Motor neuron (in vitro differentiated cells): ENCODE data around the gene ZNF674. TPM values are rescaled to one million over a fixed set of nuclear protein-coding genes. Genes with fewer than 3 reads are reported as not detected.
"Not testable (repeated sequence)": the region's sequence is repeated elsewhere in the genome, so short reads cannot be mapped to it uniquely, and the experiment has no call there.

Experiments used
- ATAC-seq, 8 experiments: fragments of 200-7000 bp; cut with Tn5 transposase; replicated peaks in 6 of 8; 2 replicates each; pipeline ENCODE4 v1.8.0; 2021; ENCODE audit warnings: mild to moderate bottlenecking in 8 of 8, moderate library complexity in 8 of 8
- H3K27ac ChIP-seq, 2 donors: fragments of 250-450 bp; sonication (Bioruptor Pico); 2 replicates each; pipeline ENCODE4 v1.9.0; 2021; ENCODE audit warnings: antibody characterized with exemption in 2 of 2, mild to moderate bottlenecking in 2 of 2, moderate library complexity in 1 of 2
- H3K4me1 ChIP-seq, 2 donors: fragments of 250-450 bp; sonication (Bioruptor Pico); replicated peaks in 1 of 2; 2 replicates each; pipeline ENCODE4 v1.6.1; 2021; ENCODE audit warnings: antibody characterized with exemption in 2 of 2, mild to moderate bottlenecking in 2 of 2, moderate library complexity in 1 of 2
- H3K4me3 ChIP-seq, 5 donors: fragments of 250-450 bp; sonication (Bioruptor Pico); 2 replicates each; pipeline ENCODE4 v1.9.0; 2021; ENCODE audit warnings: antibody characterized with exemption in 5 of 5, mild to moderate bottlenecking in 5 of 5, moderate library complexity in 4 of 5
- WGBS, 10 experiments: fragments of 450-650 bp; shearing (Covaris generic); methylation state at CpG; one replicate each; pipeline ENCODE4 v1.0.0; 2022; 5-methylcytosine and 5-hydroxymethylcytosine counted together
- in situ Hi-C, 9 experiments: fragments of 400-800 bp; cut with MboI; loops; one replicate each; pipeline ENCODE4 v1.15.0; 2021; ENCODE audit warnings: low sequenced_read_pairs in 9 of 9, low pct_unique_long_range_greater_than_20kb in 2 of 9; ENCODE audit not compliant: unreplicated experiment in 9 of 9
- total RNA-seq, 8 experiments: library from RNA; unstranded; fragments of 300-600 nt; gene quantifications; 2 replicates each; pipeline versions ENCODE4 v1.2.3 to v1.2.4, GENCODE V29; 2022

The ZNF674 gene
- total RNA-seq, 8 experiments from 2014 or later = 4.0 to 9.4 (median 6.4) TPM

DNA sequence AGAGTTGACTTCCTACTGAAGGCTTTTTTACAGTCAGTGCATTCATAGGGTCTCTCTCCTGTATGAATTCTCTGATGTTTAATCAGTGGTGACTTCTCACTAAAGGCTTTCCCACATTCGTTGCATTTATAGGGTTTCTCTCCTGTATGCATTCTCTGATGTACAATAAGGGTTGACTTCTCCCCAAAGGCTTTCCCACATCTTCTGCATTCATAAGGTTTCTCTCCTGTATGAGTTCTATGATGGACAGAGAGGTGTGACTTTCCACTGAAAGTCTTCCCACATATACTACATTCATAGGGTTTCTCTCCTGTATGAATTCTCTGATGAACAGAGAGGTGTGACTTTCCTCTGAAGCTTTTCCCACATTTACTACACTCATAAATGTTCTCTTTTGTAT lies 45.2 kb downstream of the ZNF674 start:
- Histone ChIP-seq H3K4me1 (no peaks in the 10 kb centered on the region), H3K4me3 (no peak overlapping the region), H3K27ac (no peak overlapping the region)
- no peak for ATAC-seq
- in situ Hi-C loops = no loop called here
- WGBS, 10 experiments = 100% methylated on average over 1 of the region's 1 CpG; no CpG with 5 or more reads in 8 of the 10 experiments

DNA sequence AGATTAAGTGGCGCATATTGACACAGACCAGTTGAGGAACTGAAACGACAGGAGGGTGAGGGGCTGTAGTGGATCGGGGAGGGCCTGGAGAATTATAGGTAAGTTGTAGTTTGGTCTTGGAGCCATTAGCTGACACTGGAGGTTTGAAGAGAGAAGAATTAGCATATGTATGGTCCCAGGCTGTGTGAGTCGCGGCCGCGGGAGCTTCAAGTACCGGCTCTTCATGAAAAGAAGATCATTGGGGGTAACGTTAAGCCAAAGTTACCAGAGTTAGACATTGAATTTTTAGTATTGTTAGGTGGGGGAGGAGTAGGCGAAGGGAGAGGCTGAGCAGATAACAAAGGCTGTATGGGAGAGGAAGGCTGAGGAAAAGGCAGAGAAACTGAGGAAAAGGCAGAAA lies 56.5 kb downstream of the ZNF674 start:
- WGBS, 10 experiments = 30 to 97% (median 80%) methylated on average over 1 to 8 of the region's 10 CpGs; no CpG with 5 or more reads in 5 of the 10 experiments
- no peak for ATAC-seq

DNA sequence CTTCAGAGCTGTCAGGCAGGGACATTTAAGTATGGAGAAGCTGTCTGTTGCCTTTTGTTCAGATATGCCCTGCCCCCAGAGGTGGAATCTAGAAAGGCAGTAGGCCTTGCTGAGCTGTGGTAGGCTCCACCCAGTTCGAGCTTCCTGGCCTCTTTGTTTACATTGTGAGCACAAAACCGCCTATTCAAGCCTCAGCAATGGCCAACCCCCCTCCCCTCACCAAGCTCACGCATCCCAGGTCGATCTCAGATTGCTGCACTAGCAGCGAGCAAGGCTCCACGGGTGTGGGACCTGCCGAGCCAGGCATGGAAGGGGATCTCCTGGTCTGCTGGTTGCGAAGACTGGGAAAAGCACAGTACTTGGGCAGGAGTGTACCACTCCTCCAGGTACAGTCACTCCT lies 59.3 kb downstream of the ZNF674 start:
- Histone ChIP-seq H3K27ac (no peak overlapping the region), H3K4me1 (no peaks in the 10 kb centered on the region), H3K4me3 (no peak overlapping the region)
- WGBS, 10 experiments = 23% methylated on average over 4 of the region's 8 CpGs; no CpG with 5 or more reads in 9 of the 10 experiments
- ATAC-seq = no peak
- in situ Hi-C loops = no loop called here

More for the DNA sequence above, 56.5 kb downstream of the ZNF674 start:
- no peak overlapping the region for H3K4me3 ChIP-seq
- no peak overlapping the region for H3K27ac ChIP-seq
- in situ Hi-C loops = no loop called here
- no peaks in the 10 kb centered on the region for H3K4me1 ChIP-seq

DNA sequence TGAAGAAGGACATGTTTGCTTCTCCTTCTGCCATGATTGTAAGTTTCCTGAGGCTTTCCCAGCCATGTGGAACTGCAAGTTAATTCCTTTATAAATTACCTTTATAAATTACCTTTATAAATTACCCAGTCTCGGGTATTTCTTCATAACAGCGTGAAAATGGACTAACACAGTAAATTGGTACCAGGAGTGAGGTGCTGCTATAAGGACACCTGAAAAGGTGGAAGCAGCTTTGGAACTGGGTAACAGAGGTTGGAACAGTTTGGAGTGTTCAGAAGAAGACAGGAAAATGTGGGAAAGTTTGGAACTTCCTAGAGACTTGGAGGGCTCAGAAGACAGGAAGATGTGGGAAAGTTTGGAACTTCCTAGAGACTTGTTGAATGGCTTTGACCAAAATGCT lies 66.6 kb downstream of the ZNF674 start:
- in situ Hi-C loops, ATAC-seq, H3K4me1 ChIP-seq, H3K4me3 ChIP-seq, H3K27ac ChIP-seq: not testable (repeated sequence)
- 54 to 100% methylated on average over 1 to 2 of the region's 2 CpGs; no CpG with 5 or more reads in 8 of the 10 experiments for WGBS, 10 experiments

DNA sequence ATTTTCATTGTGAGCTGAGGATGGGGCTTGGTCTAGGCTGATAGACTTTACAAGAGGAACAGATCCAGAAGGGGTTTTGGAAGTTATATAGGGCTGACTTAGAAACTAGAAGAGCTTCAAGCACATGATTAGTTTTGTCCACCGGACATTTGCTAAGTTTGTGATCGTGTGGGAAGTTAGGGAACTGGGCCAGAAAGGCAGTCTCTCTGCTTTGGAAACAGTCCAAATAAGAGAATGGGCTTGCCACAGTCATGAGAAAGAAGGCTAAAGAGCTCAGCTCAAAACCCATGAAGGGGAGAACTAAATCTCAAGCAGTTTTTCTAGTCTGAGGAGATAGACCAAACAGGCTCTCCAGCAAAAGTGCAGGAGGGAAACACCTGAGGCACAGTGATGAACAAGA lies 67.8 kb downstream of the ZNF674 start:
- Histone ChIP-seq H3K4me3 (no peak overlapping the region), H3K27ac (no peak overlapping the region), H3K4me1 (no peaks in the 10 kb centered on the region)
- ATAC-seq = no peak
- in situ Hi-C loops = no loop called here
- WGBS, 10 experiments = 80 to 100% (median 100%) methylated on average over 1 to 2 of the region's 2 CpGs; no CpG with 5 or more reads in 7 of the 10 experiments

DNA sequence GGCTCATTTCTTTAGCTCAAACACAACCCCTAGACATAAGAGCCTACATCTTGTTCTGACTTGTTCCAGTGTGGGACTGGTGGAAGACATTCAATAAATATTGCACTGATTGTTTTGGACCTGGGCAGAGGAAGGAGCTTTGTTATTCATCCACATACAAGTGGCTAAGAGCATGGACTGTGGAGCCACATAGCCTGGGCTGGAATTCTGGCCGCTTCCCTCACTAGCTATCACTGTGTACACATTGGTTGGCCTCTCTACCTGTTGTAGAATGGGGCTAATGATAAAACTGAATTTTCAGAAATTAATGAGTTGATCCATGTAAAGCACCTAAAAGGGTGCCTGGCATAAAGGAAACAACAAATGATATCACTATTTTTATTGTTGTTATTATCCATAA lies 80.0 kb downstream of the ZNF674 start:
- in situ Hi-C loops = no loop called here
- Histone ChIP-seq H3K27ac (no peak overlapping the region), H3K4me1 (no peaks in the 10 kb centered on the region), H3K4me3 (no peak overlapping the region)
- WGBS, 10 experiments = 50% methylated on average over 1 of the region's 1 CpG; no CpG with 5 or more reads in 9 of the 10 experiments
- ATAC-seq = no peak

DNA sequence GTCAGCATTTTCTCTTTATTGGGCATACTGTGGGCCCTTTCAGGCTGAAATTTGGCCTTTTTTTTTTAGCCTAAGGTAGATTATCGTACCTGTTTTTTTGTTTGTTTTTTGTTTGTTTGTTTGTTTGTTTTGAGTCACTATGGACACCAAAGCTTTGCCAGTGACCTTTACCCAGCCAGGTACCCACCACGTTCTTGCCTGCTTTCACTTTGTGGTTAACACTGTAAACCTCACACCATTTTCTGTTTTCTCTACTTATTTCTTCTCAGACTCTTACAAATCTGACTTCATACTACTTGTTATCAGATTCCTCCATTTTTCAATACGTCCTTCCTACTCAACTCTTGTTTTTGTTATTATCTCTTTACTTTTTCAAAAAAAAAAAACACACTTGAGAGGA lies 81.5 kb downstream of the ZNF674 start:
- H3K27ac ChIP-seq = no peak overlapping the region
- ATAC-seq = no peak
- no peak overlapping the region for H3K4me3 ChIP-seq
- in situ Hi-C loops = no loop called here
- H3K4me1 ChIP-seq = no peaks in the 10 kb centered on the region
- 28 to 100% (median 63%) methylated on average over 1 to 3 of the region's 3 CpGs; no CpG with 5 or more reads in 1 of the 10 experiments for WGBS, 10 experiments

DNA sequence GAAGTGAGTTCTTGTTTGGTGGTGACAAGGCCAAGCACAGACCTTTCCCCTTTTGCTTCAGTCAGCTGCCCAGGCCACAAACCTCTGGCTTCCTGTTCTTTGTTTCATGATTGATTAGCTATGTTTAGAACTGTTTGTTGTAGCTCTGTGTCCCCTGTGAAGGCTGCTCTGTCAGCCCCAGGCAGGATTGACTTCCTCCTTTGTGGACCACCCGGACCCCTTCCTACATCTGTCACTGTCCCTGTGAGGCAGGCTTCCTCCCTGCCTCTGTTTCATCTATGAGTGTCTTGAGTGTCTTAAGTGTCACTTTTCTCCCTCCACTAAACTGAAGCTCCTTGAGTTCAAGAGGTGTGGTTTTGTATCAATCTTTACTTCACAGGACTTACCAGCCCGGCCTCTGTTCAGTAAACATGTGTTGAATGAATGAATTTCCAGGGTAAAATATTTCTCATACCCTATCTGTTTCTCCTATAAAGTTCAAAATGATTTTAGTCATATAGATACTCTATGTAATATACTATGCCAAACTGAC lies 83.5 kb downstream of the ZNF674 start:
- no peak overlapping the region for H3K4me3 ChIP-seq
- no peak overlapping the region for H3K27ac ChIP-seq
- in situ Hi-C loops = no loop called here
- no peaks in the 10 kb centered on the region for H3K4me1 ChIP-seq
- 50 to 67% methylated on average over 1 to 2 of the region's 2 CpGs; no CpG with 5 or more reads in 8 of the 10 experiments for WGBS, 10 experiments
- ATAC-seq = no peak

DNA sequence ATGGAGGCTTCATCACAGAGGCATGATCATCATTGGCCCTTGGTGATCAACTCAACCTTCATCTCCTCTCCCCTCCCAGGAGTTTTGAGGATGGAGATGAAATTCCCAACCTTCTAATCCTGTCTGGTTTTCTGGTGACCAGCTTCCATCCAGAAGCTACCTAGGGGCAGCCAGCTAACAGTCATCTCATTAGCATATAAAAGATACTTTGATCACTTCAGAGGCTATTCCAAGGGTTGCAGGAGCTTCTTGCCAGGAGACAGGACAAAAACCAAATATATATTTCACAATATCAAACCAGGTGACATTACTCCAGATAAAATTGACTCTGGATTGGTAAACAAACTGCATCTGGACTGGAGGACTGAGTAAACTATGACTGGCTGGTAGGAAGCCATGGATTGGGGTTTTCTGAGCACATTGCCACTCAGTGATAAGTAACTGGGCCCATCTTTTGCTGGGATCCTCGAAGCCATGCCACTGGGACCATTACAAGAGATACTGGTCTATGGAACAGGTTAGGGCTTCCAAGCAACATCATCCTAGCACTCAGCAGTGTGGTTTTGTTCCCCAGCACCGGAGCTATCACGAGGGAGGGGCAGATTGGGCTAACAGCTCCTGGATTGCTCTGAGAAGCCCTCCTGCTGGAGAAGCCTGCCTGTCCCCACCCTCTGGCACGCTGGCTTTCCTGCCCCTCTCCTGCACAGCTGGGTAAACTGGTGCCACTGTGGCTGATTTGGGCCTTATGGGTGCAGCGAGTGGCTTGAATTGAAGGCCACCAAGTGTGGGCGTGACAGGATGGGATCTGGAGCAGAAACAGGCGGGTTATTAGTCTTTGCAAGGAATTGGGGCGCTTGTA lies 84.2 kb downstream of the ZNF674 start:
- H3K4me1 ChIP-seq, H3K4me3 ChIP-seq, H3K27ac ChIP-seq, in situ Hi-C loops, ATAC-seq: not testable (repeated sequence)
- 22% methylated on average over 3 of the region's 8 CpGs; no CpG with 5 or more reads in 9 of the 10 experiments for whole genome bisulfite sequencing, 10 experiments

DNA sequence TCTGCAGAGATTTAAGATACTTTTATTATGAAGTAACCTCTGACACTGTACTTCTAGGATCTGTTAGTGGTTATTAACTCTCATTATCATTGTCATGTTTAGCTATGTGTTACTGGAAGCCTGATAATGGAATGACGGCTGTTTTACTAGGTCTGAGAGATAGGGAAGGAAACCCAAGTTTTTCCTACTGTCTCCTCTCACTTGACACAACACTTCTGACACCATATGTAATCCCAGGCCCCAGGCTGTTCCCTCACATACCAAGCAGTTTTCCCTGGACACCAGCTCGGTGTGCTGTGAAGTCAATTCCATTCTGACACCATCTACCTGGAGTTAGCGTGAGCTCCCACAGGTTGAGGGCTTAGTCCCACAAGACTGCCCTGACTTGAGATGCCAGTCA lies 85.6 kb downstream of the ZNF674 start:
- no peak for ATAC-seq
- H3K27ac ChIP-seq = no peak overlapping the region
- in situ Hi-C loops = no loop called here
- H3K4me3 ChIP-seq = no peak overlapping the region
- 40 to 43% methylated on average over 1 to 3 of the region's 3 CpGs; no CpG with 5 or more reads in 8 of the 10 experiments for WGBS, 10 experiments
- no peaks in the 10 kb centered on the region for H3K4me1 ChIP-seq

DNA sequence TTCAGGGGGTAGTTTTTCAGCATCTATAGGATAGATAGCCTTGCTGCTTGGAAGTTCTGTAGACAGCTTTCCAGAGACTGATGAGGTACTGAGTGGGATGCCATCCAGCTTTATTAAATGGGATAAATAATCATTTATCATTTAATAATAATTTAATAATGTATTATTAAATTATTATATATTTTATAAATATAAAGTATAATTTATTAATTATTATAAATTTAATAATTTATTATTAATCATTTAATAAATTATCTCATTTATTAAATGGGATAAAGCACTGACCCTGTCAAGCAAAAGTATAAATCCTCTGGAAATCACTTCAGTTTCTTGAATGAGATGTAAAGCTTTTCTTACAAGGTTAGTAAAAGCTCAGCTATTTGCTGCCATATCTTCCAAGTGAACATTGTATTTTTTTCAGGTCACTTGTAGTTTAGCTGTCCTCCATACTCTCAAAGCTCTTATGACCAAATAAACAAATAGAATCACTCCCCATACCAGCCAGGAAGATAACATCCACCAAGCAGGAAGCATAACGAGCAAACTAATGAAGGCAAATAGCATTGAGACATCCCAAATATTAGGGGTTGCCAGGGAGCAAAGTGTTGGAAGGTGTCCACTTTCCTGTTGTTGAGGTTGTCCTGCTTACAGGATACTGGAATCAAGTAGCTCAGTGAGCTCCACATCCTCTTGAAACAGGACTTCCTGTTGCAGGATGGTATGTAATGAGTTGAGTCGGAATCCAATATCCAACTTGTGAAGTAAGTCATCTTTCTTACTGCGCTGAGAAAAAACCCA lies 88.9 kb downstream of the ZNF674 start:
- in situ Hi-C loops = no loop called here
- Histone ChIP-seq H3K4me1 (no peaks in the 10 kb centered on the region), H3K27ac (no peak overlapping the region), H3K4me3 (no peak overlapping the region)
- no peak for ATAC-seq
- WGBS, 10 experiments = 57 to 100% (median 83%) methylated on average over 1 to 3 of the region's 3 CpGs; no CpG with 5 or more reads in 5 of the 10 experiments
